ENCODE results near the gene CCDC178.

DNA sequence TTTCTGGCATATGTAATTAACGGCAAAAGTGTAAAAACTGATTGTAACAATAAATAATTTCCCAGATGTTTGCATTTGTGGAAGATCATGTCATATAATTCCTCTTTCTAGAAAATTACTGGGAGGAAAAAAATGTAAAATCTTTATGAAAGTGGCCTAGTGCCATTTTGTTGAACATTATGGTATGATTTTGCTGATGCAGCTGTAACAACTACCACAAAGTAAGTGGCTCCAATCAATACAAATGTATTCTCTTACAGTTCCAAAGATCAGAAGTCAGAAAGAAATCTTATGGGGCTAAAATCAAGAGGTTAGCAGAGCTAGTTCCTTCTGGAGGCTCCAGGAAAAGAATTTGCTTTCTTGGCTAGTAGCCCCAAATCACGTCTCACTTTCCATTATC, 281.4 kb downstream of the CCDC178 start:
- TF ChIP-seq, protein P1, sequence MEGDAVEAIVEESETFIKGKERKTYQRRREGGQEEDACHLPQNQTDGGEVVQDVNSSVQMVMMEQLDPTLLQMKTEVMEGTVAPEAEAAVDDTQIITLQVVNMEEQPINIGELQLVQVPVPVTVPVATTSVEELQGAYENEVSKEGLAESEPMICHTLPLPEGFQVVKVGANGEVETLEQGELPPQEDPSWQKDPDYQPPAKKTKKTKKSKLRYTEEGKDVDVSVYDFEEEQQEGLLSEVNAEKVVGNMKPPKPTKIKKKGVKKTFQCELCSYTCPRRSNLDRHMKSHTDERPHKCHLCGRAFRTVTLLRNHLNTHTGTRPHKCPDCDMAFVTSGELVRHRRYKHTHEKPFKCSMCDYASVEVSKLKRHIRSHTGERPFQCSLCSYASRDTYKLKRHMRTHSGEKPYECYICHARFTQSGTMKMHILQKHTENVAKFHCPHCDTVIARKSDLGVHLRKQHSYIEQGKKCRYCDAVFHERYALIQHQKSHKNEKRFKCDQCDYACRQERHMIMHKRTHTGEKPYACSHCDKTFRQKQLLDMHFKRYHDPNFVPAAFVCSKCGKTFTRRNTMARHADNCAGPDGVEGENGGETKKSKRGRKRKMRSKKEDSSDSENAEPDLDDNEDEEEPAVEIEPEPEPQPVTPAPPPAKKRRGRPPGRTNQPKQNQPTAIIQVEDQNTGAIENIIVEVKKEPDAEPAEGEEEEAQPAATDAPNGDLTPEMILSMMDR (IDR thresholded peaks at IDR 0.05; ENCODE audit: low read length), result no peak
- TF ChIP-seq EZH2 (IDR thresholded peaks at IDR 0.05; ENCODE audit: borderline replicate concordance, low read length), result no peak
